GM21423 (cell line): ENCODE measurements around the gene CYLC1.

Source experiments
- ATAC-seq: cut with Tn5 transposase; IDR thresholded peaks from one replicate; pipeline ENCODE4 v1.9.1; 2021; ENCODE audit warnings: mild to moderate bottlenecking, moderate library complexity; ENCODE audit not compliant: unreplicated experiment

Gene CYLC1, protein sequence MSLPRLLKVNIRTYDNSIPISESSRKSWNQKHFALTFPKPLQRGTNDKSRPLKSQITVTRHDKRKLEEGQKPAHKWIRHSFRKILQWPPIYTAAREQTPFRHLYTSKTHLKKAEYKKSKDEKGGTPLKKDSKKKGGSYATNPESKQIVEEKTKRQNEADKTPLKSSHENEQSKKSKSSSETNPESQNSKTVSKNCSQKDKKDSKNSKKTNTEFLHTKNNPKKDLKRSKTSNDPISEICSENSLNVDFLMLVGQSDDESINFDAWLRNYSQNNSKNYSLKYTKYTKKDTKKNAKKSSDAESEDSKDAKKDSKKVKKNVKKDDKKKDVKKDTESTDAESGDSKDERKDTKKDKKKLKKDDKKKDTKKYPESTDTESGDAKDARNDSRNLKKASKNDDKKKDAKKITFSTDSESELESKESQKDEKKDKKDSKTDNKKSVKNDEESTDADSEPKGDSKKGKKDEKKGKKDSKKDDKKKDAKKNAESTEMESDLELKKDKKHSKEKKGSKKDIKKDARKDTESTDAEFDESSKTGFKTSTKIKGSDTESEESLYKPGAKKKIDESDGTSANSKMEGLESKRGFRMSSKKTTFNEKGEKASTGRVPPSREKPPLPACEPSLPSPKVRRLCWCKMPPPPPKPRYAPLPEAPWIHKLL

GRCh38 chrX:83860846-83861245, at the start of gene CYLC1:
Gene CYLC1 (plus strand): TSS chrX:83861146. CDS start chrX:83861183, 37 bp downstream.
- no peak for ATAC-seq

DNA sequence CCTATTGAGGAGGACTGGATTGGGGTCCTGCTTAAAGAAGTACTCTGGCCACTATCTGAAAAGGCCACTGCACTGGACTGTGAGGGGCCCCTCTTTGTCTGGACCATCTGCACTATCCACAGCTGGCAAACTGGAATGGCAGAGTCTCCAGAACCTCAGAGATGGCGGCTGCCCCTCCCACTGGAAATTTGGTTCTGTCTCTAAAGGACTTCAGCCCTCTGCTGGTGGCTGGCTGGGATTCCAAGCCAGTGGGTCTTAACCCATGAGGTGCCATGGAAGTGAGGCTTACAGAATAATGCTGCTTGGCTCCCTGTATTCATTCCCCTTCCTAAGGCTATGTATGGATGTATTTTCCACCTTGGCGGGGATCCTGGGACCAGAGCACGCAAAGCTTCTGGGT, 41.6 kb upstream of the CYLC1 start:
- no peak for ATAC-seq

DNA sequence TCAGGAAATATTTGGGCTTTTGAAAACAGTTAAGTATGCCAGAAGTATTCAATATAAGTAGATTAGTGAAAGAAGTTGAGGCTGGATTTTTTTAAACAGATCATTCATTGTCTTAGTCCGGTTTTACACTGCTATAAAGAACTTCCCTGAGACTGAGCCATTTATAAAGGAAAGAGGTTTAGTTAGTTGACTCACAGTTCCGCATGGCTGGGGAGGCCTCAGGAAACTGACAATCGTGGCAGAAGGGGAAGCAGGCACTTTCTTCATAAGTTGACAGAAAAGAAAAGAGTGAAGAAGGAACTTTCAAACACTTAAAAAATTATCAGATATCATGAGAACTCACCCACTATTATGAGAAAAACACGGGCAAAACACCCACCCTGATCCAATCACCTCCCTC, 31.1 kb upstream of the CYLC1 start:
- ATAC-seq, result no peak

GRCh38 chrX:83845397-83845796, 15.5 kb upstream of the CYLC1 start:
- peak; percentile 89 for ATAC-seq

DNA sequence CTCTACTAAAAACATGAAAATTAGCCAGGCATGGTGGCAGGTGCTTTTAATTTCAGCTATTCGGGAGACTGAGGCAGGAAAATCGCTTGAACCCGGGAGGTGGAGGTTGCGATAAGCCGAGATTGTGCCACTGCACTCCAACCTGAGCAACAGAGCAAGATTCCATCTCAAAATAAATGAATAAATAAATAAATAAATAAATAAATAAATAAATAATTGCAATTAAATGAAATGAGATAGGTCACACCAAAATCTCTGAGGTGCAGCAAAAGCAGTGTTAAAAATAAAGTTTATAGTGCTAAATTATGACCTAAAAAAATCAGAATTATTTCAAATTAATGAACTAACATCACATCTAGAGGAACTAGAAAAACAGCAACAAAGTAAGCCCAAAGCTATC, 13.6 kb upstream of the CYLC1 start:
- ATAC-seq, result no peak

GRCh38 chrX:83888585-83888984, 27.6 kb downstream of the CYLC1 start:
- no peak for ATAC-seq

DNA sequence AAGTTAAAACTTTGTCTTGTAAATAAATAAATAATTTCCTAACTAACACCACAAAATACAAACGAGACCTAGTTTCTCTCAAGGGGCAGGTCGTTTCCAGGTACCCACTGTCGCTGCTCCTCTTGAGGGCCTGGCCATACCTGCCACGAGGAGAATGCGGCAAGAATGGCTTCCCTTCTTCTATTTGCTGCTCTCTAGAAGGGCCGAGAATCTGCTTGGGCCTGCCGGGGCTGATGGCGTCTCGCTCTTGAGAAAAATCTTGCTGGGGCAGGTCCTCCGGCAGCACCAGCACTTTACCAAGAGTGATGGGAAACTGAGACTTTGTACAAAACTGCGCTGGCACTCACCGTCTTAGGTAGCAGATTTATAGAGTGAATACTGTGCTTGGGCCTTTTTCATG, 31.5 kb downstream of the CYLC1 start:
- no peak for ATAC-seq

DNA sequence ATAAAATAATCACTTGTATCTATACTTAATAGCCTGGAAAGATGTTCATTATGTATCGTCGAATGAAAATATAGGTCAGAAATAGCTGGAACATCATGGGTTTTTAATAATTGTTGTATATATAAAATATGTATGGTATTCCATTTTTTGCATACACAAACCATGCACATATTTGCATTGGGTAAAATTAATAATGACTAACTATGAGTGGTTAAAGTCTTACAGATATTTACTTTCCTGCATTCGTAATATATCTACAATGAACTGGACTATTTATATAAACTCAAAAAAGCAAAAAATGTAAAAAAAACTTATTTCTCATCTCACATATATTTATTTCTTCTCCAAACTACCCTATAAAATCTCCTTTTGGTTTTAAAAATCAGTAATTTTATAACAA, 46.0 kb downstream of the CYLC1 start:
- no peak for ATAC-seq

DNA sequence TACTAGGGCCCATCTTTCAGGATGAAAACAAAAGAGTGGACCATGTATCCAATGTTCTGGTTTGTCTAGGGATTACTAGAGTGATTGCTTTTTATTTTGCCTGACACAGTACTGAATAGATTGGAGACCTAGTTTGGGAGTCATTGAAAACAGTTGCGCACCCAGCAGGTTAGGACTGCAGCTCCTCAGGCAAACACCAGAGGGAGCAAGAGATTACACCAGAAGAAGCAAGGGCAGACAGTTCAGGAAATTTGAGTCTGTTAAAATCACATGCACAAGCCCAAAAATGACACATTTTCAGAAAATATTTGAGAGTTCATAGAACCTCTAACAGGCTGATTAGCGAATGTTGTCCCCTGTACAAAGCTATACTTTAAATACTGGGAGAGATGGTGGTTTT, 55.6 kb downstream of the CYLC1 start:
- ATAC-seq, result no peak

- no peak for ATAC-seq
Measured at GRCh38 chrX:83934220-83934619, 73.3 kb downstream of the CYLC1 start.
